Fibroblast of skin of left quadriceps (primary cell): ENCODE results near the gene TREX2.

Source experiments
- DNase-seq, 2 experiments: peaks; one replicate each; pipeline ENCODE4 v3.0.0-alpha.2; 2013; ENCODE audit warnings: low read depth in 2 of 2

The TREX2 gene

GRCh38 chrX:153475751-153476281 lies 30.0 kb upstream of the TREX2 start:
- no peak for DNase-seq

DNA sequence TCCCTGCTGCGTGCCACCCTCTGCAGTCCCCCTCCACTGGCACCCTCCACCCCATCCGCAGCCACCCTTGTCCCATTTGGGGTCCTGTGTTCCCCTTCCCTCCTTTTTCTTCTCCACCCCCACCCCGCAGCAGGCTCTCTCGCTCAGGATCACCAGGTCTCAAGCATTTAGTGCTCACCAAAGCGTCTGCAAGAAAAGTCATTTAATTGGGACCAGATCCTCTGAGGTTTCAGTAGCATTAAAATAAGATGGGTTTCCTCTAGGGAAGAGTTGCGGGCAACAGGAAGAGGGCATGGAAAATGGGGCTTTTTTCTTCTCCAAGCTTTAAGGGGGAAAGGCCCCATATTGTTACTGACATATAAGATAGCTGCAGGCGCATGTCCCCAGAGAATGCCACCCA lies 29.4 kb upstream of the TREX2 start:
- DNase-seq: no peak

GRCh38 chrX:153474718-153475117 lies 28.9 kb upstream of the TREX2 start:
- DNase-seq: no peak

DNA sequence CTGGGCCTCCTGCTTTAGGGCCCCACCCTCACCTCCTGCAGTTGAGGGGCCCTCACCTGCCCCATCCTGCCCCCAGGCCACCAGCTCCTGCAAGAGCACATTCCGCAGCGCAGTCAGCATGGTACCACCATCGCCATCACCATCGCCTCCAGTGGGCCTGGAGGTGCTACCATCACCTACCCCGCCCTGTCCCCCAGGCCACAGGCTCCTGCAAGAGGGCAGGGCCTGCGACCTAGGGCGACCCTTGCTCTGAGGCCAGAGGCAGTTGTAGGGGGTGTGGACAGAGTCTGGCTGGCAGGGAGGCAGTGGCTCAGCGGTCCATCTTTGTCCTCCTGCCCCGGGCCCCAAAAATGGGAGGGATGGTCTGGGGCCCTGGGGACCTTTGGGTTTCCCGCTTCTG lies 28.4 kb upstream of the TREX2 start:
- DNase-seq: no peak

GRCh38 chrX:153473126-153473525 lies 27.3 kb upstream of the TREX2 start:
- no peak for DNase-seq

- DNase-seq: no peak
These were observed 25.9 kb upstream of the TREX2 start for GRCh38 chrX:153471663-153472280.

GRCh38 chrX:153470411-153471363 lies 24.8 kb upstream of the TREX2 start, which contains the start of gene HAUS7:
TSS of gene HAUS7 (minus strand) at chrX:153470576. CDS start at chrX:153470557, 19 bp downstream.
- peak; percentile 79 to 80 for DNase-seq

DNA sequence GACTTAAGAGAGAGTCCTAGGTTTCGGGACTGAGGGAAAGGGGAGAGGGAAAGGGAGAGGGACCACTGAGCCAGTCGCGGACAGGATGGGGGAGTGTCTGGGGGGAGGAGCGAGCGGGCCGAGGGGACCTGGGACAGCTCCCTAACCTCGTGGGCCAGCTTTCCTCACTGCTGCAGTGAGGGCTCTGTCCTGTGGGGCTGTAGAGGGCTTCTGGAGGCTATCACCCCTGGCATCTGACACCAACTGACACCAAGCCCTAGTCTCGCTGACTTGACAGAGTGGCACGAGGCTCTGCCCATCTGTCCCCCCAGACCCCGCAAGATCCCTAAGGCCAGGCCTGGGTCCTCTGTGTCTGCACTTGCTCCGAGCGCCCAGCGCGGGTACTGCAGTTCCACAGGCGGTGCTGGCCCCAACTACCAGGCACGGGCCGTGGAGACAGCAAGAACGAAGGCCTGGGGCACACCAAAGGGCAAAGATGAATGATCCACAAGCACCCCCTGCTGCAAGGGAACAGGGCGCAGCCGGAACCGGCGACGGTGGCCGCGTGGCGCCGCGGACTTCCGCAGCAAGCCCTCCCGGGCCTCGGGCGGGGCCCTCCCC lies 24.1 kb upstream of the TREX2 start:
- DNase-seq: no peak

DNA sequence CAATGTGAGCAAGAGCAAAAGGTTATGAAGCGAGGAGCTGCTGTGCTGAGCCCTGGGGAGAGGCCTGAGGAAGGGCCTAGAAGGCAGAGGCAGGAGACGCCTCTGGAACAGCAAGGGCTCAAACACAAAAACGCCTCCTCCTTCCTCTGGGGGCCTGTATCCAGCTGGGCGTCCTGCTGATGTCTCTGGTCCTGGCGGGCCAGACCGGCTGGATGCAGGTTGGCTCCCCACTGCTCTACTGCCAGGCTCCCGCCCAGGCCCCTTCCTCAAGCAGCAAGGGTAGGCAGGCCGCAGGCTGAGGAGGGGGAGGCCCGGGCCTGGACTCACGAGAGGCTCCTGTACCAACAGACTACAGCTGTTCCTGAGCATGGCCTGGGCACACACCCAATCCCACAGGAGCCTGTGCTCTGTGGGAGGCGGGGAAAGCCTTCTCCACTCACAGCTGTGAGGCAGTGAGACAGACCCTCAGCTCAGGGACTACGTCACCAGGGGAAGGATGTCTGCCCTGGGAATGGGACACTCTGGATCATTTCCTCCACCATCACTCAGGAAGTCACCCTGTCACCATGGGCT lies 22.2 kb upstream of the TREX2 start:
- no peak for DNase-seq

GRCh38 chrX:153465691-153466380 lies 20.0 kb upstream of the TREX2 start:
- DNase-seq: no peak

DNA sequence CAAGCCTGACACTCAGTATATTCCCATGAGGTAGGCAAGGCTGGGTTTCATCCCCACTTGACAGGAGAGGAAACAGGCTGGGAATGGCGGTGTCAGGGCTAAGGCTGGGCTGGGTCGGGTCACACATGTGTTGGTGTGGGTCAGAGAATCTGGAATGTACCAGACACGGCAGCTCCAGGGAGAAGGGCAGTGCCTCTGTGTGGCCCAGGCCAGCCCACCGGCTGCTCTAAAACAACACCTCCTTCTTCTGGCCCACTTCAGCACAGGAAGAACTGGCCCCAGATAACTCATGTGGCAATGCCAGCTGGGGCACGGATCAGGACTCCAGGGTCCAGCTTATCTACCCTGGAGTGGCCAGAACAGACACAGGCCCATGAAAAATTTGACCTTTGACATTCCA lies 18.3 kb upstream of the TREX2 start:
- DNase-seq: no peak

GRCh38 chrX:153463556-153463955 lies 17.7 kb upstream of the TREX2 start:
- DNase-seq: no peak

DNA sequence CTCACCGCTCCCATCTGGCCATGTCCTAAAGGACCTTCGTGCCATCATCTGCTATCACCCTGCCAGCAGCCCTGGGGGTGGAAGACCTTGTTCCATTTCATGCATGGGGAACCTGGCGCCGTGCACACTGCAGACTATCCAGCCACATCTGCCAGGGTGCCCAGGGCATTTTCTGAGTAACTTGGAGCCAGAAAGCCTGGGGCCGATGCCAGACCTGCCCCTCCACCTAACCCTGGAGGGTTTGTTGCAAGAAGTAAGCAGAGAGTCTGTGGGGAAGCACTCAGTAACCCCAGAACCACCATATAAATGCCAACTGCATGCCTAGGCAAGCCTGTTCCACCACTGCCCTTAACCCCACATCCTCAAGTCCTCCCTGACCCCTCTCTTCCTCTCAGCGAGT lies 17.2 kb upstream of the TREX2 start:
- DNase-seq: no peak

GRCh38 chrX:153462291-153462690 lies 16.4 kb upstream of the TREX2 start:
- no peak for DNase-seq

- no peak for DNase-seq
These were observed 15.0 kb upstream of the TREX2 start for GRCh38 chrX:153460826-153461225.

DNA sequence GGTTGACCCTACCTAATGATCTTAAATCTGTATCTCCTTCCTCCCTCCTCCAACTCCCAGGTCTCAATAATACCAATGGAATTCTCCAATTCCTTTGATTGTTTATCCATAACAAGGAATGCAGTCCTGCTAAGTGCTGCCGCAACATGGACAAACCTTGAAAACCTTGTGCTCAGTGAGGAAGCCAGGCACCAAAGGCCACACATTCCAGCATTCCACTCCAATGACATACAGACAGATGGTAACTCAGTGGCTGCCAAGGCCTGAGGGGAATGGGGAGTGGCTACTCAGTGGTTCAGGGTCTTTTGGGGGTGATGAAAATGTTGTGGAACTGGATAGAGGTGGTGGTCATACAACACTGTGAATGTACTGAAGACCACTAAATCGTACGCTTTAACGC lies 14.1 kb upstream of the TREX2 start:
- DNase-seq: no peak

DNA sequence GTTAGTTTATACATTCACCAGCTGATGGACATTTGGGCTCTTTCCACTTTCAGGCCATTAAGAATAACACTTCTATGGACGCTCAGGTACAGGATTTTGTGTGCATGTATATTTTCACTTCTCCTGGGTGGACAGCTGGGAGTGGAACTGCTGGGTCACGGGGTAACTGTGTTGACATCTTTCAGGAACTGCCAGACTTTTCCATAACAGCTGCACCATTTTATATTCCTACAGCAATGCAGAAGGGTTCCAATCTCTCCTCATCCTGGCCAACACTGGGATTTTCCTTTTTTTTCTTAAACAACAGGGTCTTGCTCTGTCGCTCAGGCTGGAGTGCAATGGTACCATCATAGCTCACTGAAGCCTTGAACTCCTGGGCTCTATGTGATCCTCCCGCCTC lies 12.6 kb upstream of the TREX2 start:
- DNase-seq: no peak

DNA sequence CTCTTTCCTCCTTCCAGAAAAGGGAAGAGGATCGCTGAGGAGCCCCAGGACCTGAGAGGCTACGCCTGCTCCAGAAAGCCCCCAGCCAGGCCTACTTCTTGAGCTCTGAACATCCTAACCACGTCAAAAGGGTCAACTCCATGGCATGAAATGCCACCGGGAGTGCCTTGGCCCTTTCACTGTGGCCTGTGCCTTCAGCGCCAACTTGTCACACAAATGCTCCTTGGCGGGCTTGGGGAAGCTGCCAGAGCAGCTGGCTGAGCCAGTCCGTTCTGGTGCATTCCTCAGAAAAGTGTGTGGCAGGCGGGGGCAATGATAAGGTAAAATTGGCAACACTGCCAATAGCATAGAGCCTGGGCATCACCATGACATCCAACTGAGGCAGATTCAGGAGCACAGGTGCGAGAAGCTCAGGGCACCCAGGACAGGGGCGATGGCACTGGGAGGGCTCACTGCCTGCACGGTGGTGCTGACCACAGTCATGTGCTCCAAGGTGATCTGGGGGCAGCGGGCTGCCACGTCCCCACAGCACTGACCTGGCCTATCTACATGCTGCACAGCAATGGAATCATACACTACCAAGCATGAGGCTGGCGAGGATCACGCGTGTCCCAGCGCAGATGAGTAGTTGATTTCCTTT lies 12.1 kb upstream of the TREX2 start:
- DNase-seq: no peak

GRCh38 chrX:153457136-153457825 lies 11.4 kb upstream of the TREX2 start:
- no peak for DNase-seq

GRCh38 chrX:153456704-153457103 lies 10.8 kb upstream of the TREX2 start:
- DNase-seq: no peak
